HG03060 (cell line): ENCODE results near the gene LCN10.
"Not testable (repeated sequence)": the region's sequence is repeated elsewhere in the genome, so short reads cannot be mapped to it uniquely, and the experiment has no call there.

Experiments
- ATAC-seq: cut with Tn5 transposase; IDR thresholded peaks from one replicate; pipeline ENCODE4 v1.9.1; 2021; ENCODE audit warnings: low read depth, moderate number of reproducible peaks; ENCODE audit not compliant: unreplicated experiment

Gene LCN10

DNA sequence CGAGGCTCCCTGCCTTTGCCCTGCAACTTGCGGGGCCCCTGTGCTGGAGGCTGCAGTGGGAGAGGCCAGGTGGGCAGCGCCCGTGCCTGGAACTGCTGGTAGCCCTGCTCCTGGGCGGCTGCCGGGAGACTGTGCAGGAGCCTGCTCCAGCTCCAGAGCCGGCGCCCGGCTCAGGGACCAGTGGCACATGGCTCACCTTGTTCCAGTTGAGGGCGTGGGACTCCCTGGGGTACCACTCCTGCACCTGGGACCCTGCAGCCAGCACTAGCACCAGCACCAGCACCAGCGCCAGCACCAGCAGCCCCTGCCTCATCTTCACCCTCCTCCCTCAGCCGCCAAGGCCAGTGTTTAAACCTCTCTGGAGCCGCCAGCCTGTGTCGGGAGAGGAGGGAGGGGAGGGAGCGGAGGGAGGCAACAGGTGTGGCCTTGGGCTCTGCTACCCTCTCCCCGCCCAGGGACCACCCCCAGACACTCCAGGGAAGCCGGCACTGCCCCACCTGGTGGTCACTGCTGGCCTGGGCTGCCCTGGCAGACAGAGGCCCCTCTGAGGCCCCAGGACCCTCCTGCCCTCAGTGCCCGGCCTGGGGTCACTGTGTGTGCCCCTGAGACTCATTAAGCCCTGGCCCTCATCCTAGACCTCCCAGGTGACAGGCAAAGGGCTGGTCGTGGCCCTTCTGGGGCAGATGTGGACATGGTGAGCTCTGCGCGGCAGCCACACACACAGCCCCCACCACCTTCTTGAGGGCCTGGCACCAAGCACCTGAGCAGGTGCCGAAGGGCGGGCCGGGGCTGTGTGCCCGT is at the start of gene LCN10:
Gene LCN10, minus strand, starts transcription at position 350 of the 801 bp plus-strand sequence. Its CDS starts 37 bp downstream, at position 313.
- no peak for ATAC-seq

DNA sequence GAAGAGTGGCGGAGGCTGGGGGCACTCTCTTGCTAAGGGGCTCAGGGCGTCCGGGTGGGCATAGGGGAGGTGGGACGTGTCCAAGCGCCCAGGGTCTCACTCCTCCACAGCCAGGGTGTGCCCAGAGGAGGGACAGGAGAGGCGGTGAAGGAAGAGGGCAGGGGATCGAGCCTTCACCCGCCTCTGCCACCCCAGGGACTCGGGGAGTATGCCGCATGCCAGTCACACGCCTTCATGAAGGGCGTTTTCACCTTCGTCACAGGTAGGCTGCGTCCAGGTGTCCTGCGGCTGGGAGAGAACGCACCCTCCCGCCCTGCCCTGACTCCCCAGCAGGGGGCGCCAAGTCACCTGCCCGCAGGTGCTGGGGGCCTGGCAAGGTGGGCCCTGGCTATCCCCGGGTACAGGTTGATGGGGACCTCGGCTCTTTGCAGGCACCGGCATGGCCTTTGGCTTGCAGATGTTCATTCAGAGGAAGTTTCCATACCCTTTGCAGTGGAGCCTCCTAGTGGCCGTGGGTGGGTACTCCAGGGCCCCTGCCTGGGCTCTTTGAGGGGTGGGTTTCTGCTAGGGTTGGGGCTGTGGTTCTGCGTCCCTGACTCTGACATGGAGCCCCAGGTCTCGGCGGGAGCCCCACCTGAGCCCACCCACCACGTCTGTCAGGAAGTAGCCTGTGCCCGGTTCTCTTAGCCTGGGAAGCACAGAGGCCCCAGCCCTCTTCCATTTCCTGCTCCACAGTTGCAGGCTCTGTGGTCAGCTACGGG is 49.0 kb upstream of the LCN10 start:
- ATAC-seq = no peak

GRCh38 chr9:136790640-136791515 is 48.1 kb upstream of the LCN10 start, which contains the start of gene TMEM141:
Gene TMEM141, plus strand, starts transcription at chr9:136791344. Its CDS starts 27 bp downstream, at chr9:136791371.
- peak; percentile 51 for ATAC-seq

DNA sequence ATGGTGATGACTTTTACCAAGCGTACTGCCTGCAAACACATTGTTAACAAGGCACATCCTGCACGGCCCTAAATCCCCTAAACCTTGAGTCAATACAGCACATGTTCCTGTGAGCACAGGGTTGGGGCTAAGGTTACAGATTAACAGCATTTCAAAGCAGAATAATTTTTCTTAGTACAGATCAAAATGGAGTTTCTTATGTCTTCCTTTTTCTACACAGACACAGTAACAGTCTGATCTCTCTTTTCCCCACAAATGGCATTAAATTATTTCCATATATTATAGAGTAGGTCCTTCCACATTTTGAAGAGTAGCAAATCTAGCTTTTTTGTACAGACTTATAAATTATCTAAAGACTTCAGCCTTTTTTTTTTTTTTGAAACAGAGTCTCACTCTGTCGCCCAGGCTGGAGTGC is 46.8 kb upstream of the LCN10 start:
- no peak for ATAC-seq

DNA sequence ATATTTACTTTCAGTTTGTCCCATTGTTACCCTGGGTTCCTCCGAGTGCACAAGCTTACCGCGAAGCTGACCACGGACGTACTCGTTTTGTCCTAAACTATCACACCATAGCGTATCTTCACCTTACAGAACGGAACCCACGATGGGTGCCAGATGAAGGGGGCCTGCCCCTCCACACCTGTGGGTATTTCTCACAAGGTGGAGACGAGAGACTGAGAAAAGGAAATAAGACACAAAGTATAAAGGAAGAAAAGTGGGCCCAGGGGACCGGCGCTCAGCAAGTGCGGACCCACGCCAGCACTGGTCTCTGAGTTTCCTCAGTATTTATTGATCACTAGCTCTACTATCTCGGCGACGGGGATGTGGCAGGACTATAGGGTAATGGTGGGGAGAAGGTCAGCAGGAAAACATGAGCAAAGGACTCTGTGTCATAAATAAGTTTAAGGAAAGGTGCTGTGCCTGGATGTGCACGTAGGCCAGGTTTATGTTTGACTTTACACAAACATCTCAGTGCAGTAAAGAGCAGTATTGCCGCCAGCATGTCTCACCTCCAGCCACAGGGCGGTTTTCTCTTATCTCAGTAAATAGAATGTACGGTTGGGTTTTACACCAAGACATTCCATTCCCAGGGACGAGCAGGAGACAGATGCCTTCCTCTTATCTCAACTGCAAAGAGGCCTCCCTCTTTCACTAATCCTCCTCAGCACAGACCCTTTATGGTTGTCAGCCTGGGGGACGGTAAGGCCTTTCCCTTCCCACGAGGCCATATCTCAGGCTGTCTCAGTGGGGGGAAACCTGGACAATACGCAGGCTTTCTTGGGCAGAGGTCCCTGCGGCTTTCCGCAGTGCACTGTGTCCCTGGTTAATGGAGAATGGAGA is 46.1 kb upstream of the LCN10 start:
- not testable (repeated sequence) for ATAC-seq

DNA sequence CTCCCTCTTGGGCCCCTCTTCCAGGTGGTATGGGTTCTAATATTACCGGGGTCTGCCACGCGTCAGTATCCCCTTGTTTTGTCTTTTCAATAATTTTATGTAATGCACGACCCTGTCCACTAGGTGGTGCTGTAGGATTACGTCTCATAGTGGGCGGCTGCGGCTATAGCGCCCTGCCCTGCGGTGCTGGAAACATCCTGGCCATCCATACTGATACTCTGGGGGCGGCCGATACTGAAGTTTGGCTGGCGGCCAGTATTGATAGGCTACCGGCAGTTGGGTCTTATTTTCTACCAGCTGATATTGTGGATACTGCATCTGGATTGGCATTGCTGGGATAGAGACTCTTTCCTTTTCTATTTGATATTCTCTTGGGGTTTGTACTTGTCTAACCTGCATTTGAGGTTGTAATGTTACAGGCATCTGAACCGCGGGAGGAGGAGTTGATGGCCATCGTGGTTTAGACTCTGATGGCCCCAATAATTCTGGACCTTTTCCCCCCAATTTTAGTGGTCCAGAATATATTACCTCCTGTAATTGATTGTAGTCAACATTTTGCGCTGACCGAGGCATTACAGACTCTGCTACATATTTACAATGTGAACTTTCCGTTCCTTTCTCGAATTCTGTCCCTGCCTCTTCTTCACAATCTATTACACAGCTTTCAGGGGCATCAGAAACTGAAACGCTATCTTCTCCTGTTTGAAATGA is 45.1 kb upstream of the LCN10 start:
- no peak for ATAC-seq

GRCh38 chr9:136786983-136787382 is 44.2 kb upstream of the LCN10 start:
- ATAC-seq = not testable (repeated sequence)

GRCh38 chr9:136786451-136786850 is 43.7 kb upstream of the LCN10 start:
- ATAC-seq = no peak

DNA sequence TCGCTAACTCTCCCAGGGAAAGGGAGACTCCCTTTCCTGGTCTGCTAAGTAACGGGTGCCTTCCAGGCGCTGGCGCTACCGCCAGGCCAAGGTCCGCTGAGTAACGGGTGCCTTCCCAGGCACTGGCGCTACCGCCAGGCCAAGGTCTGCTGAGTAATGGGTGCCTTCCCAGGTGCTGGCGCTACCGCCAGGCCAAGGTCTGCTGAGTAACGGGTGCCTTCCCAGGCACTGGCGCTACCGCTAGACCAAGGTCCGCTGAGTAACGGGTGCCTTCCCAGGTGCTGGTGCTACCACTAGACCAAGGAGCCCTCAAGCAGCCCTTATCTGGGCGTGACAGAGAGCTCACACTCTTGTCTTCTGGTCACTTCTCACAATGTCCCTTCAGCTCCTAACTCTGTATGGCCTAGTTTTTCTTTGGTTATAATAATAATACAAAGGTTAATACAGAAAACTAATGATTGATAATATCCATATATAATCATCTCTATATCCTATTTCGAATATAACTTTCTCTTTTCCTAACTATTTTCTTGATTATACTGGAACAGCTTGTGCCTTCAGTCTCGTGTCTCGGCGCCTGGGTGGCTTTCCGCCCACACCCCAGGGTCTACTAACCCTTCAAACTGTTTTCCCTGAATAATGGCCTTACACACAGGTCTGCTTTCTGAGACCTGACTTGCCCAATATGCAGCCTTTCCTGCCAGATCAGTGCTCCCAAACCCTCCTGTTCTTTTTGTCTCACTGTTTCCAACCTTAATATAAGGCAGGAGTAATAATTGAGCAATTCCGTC is 43.0 kb upstream of the LCN10 start:
- not testable (repeated sequence) for ATAC-seq

GRCh38 chr9:136784997-136785361 is 42.2 kb upstream of the LCN10 start:
- no peak for ATAC-seq

DNA sequence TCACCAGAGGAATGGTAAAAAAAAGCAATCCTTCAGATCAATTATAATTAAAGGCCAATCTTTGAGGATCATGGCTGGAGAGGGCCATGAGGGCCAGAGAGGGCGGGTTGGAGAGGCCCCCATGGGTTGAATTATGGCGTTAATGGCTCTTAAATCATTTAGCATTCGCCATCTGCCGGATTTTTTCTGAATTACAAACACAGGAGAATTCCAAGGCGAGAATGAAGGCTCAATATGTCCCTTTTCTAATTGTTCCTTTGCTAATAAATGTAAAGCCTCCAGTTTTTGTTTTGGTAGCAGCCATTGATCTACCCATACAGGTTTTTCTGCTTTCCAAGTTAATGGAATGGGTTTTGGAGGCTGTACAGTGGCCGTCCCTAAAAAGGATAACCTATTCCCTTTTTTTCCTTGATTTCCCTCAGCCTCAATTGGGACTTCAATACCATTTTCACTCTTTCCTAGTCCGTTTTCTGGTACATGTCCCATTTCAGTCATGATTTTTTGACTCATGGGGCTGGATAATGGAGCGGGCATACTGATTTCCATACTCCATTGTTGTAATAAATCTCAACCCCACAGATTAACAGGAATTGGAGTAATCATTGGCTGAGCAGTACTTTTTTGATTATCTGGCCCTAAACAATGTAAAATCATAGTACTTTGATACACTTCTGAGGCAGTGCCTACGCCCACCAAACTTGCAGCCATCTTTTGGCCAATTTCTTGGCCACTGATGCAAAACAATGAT is 41.7 kb upstream of the LCN10 start:
- no peak for ATAC-seq

GRCh38 chr9:136782452-136782851 is 39.7 kb upstream of the LCN10 start:
- no peak for ATAC-seq

DNA sequence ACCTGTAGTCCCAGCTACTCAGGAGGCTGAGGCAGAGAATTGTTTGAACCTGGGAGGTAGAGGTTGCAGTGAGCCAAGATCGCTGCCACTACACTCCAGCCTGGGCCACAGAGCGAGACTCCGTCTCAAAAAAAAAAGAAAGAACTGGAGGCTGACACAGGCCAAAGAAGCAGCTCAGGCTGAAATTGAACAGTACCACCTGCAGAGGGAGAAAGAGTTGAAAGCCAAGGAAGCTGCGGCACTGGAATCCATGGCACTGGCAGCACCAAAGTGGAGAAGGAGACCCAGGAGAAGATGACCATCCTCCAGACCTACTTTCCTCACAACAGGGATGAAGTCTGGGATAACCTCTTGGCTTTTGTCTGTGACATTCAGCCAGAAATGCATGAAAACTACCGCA is 37.1 kb upstream of the LCN10 start:
- no peak for ATAC-seq

DNA sequence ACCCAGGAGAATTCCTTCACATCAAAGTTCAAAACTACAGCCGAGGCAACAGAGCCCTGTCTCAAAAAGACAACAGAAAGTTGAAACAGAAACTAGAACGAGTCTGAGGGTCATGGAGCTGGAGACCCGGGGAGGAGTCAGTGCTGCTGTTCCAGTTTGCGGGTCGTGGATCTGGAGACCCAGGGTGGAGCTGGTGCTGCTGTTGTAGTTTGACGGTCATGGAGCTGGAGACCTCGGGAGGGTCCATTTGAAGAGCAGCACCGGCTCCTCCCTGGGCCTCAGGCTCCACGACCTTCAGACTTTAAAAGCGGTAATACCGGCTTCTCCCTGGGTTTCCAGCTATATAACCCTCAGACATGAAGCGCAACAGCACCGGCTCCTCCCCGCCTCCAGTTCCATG is 34.6 kb upstream of the LCN10 start:
- ATAC-seq = no peak

DNA sequence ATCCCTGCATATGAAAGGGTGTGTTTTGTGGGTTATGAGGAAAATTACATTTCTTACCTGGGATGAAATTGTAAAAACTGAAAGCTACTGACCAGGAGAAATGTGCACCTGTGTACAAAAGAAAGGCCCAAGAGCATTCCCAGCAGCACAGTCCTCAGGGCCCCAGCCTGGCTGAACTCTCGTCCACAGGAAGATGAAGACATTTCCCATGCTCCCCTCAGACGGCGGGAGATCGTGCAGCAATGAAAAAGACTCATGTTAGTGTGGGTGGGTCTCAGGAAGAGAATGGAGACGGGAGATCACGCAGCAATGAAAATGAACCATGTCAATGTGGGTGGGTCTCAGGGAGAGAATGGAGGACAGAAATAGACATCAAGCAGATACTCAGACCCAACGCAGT is 34.2 kb upstream of the LCN10 start:
- no peak for ATAC-seq

GRCh38 chr9:136775191-136775590 is 32.5 kb upstream of the LCN10 start:
- ATAC-seq = no peak

- no peak for ATAC-seq
These were observed 31.8 kb upstream of the LCN10 start for GRCh38 chr9:136774416-136775045.
